Measurements from ENCODE around the gene SST.
"Not testable (repeated sequence)": the region's sequence is repeated elsewhere in the genome, so short reads cannot be mapped to it uniquely, and the experiment has no call there.

The SST gene

GRCh38 chr3:187684444-187684843, 14.2 kb upstream of the SST start:
- DNase-seq (ENCODE audit: low read depth in 2 of 2): no peak

- DNase-seq (ENCODE audit: low read depth in 2 of 2): not testable (repeated sequence)
Measured at GRCh38 chr3:187681756-187682155, 11.6 kb upstream of the SST start.

GRCh38 chr3:187679638-187680396, 9.6 kb upstream of the SST start:
- DNase-seq (ENCODE audit: low read depth in 2 of 2): peak; percentile 51

- peak in 1 of 2 donors; percentile 9 for DNase-seq (ENCODE audit: low read depth in 2 of 2)
Measured at GRCh38 chr3:187678726-187679268, 8.6 kb upstream of the SST start.

- DNase-seq (ENCODE audit: low read depth in 2 of 2): no peak
Measured at GRCh38 chr3:187677604-187678003, 7.4 kb upstream of the SST start.

- DNase-seq (ENCODE audit: low read depth in 2 of 2): no peak
Measured at GRCh38 chr3:187673012-187673411, 2.8 kb upstream of the SST start.

GRCh38 chr3:187667526-187667925, 2.7 kb downstream of the SST start:
- DNase-seq (ENCODE audit: low read depth in 2 of 2): no peak

GRCh38 chr3:187665764-187666402, 4.3 kb downstream of the SST start:
- DNase-seq (ENCODE audit: low read depth in 2 of 2): no peak

GRCh38 chr3:187665010-187665409, 5.2 kb downstream of the SST start:
- no peak for DNase-seq (ENCODE audit: low read depth in 2 of 2)

GRCh38 chr3:187662848-187663409, 7.3 kb downstream of the SST start:
- no peak for DNase-seq (ENCODE audit: low read depth in 2 of 2)

- no peak for DNase-seq (ENCODE audit: low read depth in 2 of 2)
Measured at GRCh38 chr3:187661267-187661666, 8.9 kb downstream of the SST start.

- no peak for DNase-seq (ENCODE audit: low read depth in 2 of 2)
Measured at GRCh38 chr3:187651282-187651681, 18.9 kb downstream of the SST start.

GRCh38 chr3:187648177-187648576, 22.0 kb downstream of the SST start:
- DNase-seq (ENCODE audit: low read depth in 2 of 2): no peak

- no peak for DNase-seq (ENCODE audit: low read depth in 2 of 2)
Measured at GRCh38 chr3:187646906-187647660, 23.1 kb downstream of the SST start.

GRCh38 chr3:187645379-187645778, 24.8 kb downstream of the SST start:
- DNase-seq (ENCODE audit: low read depth in 2 of 2): not testable (repeated sequence)

- no peak for DNase-seq (ENCODE audit: low read depth in 2 of 2)
Measured at GRCh38 chr3:187642861-187643260, 27.3 kb downstream of the SST start.

GRCh38 chr3:187641320-187642016, 28.7 kb downstream of the SST start:
- no peak for DNase-seq (ENCODE audit: low read depth in 2 of 2)

GRCh38 chr3:187640569-187641059, 29.6 kb downstream of the SST start:
- DNase-seq (ENCODE audit: low read depth in 2 of 2): no peak

- no peak for DNase-seq (ENCODE audit: low read depth in 2 of 2)
Measured at GRCh38 chr3:187639927-187640568, 30.1 kb downstream of the SST start.

GRCh38 chr3:187636528-187636927, 33.7 kb downstream of the SST start:
- no peak for DNase-seq (ENCODE audit: low read depth in 2 of 2)

GRCh38 chr3:187630404-187630803, 39.8 kb downstream of the SST start:
- DNase-seq (ENCODE audit: low read depth in 2 of 2): no peak
